GM23338 (cell line): ENCODE results near the gene IL4I1.

Experiments used
- EZH2 ChIP-seq: fragments of 200-600 bp; sonication (generic); IDR thresholded peaks from one replicate; pipeline ENCODE4 v1.8.0; 2017; ENCODE audit warnings: antibody characterized with exemption, mild to moderate bottlenecking, low read depth; ENCODE audit not compliant: unreplicated experiment
- EZH2phosphoT487 ChIP-seq: fragments of 200-600 bp; sonication (generic); IDR thresholded peaks from one replicate; pipeline ENCODE4 v1.8.1; 2018; ENCODE audit warnings: antibody characterized with exemption; ENCODE audit not compliant: unreplicated experiment
- NANOG ChIP-seq: IDR thresholded peaks from 2 replicates; pipeline ENCODE4 v1.6.1; 2016; ENCODE audit warnings: antibody characterized with exemption, borderline replicate concordance
- POLR2AphosphoS5 ChIP-seq: IDR thresholded peaks from 2 replicates; pipeline ENCODE4 v1.6.1; 2016; ENCODE audit warnings: antibody characterized with exemption, low read depth
- TF ChIP-seq, protein P1 (sequence below), 2 experiments: fragments of 200-600 bp in 1 of 2; sonication (generic) in 1 of 2; conservative IDR thresholded peaks; 2 replicates each; pipeline versions ENCODE4 v1.5.1 to v1.6.1; 2016 to 2017; ENCODE audit warnings: antibody characterized with exemption in 2 of 2, low read depth in 2 of 2, mild to moderate bottlenecking in 2 of 2, moderate library complexity in 1 of 2
- TF ChIP-seq, protein P2 (sequence below): IDR thresholded peaks from one replicate; pipeline ENCODE4 v1.6.1; 2018; ENCODE audit warnings: antibody characterized with exemption; ENCODE audit not compliant: unreplicated experiment

DNA sequence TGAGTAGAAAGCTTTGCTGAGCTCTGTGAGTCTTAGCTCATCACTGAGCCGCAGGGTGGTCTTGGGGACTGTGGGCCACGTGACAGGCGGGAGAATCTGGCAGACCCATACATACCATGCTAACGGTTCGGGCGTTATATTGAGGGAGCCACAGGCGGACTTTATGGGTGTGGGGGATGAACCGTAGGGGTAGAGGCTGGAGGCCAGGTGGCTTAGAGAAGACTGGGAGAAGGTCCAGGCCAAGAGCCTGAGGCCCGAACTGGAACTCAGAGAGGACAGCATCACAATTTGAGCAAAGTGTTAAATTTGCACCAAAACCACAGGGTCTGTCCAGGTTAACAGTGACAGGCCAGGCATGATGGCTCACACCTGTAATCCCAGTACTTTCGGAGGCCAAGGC lies 17.0 kb upstream of the IL4I1 start:
- TF ChIP-seq, protein P1, sequence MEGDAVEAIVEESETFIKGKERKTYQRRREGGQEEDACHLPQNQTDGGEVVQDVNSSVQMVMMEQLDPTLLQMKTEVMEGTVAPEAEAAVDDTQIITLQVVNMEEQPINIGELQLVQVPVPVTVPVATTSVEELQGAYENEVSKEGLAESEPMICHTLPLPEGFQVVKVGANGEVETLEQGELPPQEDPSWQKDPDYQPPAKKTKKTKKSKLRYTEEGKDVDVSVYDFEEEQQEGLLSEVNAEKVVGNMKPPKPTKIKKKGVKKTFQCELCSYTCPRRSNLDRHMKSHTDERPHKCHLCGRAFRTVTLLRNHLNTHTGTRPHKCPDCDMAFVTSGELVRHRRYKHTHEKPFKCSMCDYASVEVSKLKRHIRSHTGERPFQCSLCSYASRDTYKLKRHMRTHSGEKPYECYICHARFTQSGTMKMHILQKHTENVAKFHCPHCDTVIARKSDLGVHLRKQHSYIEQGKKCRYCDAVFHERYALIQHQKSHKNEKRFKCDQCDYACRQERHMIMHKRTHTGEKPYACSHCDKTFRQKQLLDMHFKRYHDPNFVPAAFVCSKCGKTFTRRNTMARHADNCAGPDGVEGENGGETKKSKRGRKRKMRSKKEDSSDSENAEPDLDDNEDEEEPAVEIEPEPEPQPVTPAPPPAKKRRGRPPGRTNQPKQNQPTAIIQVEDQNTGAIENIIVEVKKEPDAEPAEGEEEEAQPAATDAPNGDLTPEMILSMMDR (conservative IDR thresholded peaks at IDR 0.05; ENCODE audit: low read depth in 2 of 2), result no peak; a peak in 1 of 4 replicates
- no peak for TF ChIP-seq EZH2
- TF ChIP-seq EZH2phosphoT487, result no peak
- no peak for TF ChIP-seq POLR2AphosphoS5
- TF ChIP-seq, protein P2, sequence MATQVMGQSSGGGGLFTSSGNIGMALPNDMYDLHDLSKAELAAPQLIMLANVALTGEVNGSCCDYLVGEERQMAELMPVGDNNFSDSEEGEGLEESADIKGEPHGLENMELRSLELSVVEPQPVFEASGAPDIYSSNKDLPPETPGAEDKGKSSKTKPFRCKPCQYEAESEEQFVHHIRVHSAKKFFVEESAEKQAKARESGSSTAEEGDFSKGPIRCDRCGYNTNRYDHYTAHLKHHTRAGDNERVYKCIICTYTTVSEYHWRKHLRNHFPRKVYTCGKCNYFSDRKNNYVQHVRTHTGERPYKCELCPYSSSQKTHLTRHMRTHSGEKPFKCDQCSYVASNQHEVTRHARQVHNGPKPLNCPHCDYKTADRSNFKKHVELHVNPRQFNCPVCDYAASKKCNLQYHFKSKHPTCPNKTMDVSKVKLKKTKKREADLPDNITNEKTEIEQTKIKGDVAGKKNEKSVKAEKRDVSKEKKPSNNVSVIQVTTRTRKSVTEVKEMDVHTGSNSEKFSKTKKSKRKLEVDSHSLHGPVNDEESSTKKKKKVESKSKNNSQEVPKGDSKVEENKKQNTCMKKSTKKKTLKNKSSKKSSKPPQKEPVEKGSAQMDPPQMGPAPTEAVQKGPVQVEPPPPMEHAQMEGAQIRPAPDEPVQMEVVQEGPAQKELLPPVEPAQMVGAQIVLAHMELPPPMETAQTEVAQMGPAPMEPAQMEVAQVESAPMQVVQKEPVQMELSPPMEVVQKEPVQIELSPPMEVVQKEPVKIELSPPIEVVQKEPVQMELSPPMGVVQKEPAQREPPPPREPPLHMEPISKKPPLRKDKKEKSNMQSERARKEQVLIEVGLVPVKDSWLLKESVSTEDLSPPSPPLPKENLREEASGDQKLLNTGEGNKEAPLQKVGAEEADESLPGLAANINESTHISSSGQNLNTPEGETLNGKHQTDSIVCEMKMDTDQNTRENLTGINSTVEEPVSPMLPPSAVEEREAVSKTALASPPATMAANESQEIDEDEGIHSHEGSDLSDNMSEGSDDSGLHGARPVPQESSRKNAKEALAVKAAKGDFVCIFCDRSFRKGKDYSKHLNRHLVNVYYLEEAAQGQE, result no peak
- TF ChIP-seq NANOG, result no peak
